Immature natural killer cell (primary cell): ENCODE measurements around the gene CXCR6. TPM values are rescaled to one million over a fixed set of nuclear protein-coding genes. Genes with fewer than 3 reads are reported as not detected.

Source experiments
- DNase-seq, 3 donors: peaks; one replicate each; pipeline ENCODE4 v3.0.0; 2022; ENCODE audit warnings: mixed read lengths in 1 of 3
- H3K27ac Mint-ChIP-seq, 6 donors: one replicate each; pipeline ENCODE4 v1.8.0; 2020; ENCODE audit warnings: mixed read lengths in 6 of 6, mild to moderate bottlenecking in 5 of 6, inconsistent platforms in 4 of 6, moderate library complexity in 3 of 6
- H3K27me3 Mint-ChIP-seq, 3 donors: one replicate each; pipeline ENCODE4 v1.8.0; 2020 to 2021; ENCODE audit warnings: low read depth in 3 of 3, mild to moderate bottlenecking in 3 of 3, mixed read lengths in 3 of 3, moderate library complexity in 3 of 3, inconsistent platforms in 1 of 3
- H3K36me3 Mint-ChIP-seq, 3 donors: one replicate each; pipeline ENCODE4 v1.8.0; 2020; ENCODE audit warnings: mixed read lengths in 3 of 3, inconsistent platforms in 2 of 3, mild to moderate bottlenecking in 2 of 3
- H3K4me1 Mint-ChIP-seq, 2 donors: one replicate each; pipeline ENCODE4 v1.8.0; 2020; ENCODE audit warnings: inconsistent platforms in 2 of 2, mild to moderate bottlenecking in 2 of 2, mixed read lengths in 2 of 2, moderate library complexity in 1 of 2
- H3K4me3 Mint-ChIP-seq, 5 donors: one replicate each; pipeline ENCODE4 v1.8.0; 2020; ENCODE audit warnings: mild to moderate bottlenecking in 5 of 5, mixed read lengths in 5 of 5, inconsistent platforms in 3 of 5, moderate library complexity in 3 of 5
- H3K9me3 Mint-ChIP-seq, 6 donors: one replicate each; pipeline ENCODE4 v1.8.0; 2020; ENCODE audit warnings: mild to moderate bottlenecking in 6 of 6, mixed read lengths in 6 of 6, inconsistent platforms in 4 of 6, moderate library complexity in 3 of 6
- polyA plus RNA-seq, 3 donors: library from polyadenylated mRNA; unstranded; fragments of 300-500 nt; fragmentation: Illumina TruSeq; gene quantifications; one replicate each; pipeline ENCODE4 v1.2.3, GENCODE V29; 2021

Gene CXCR6
- polyA plus RNA-seq, result 10 to 100 TPM in 1 of 3 donors, 1 to 10 TPM in 2; 2.7 to 14.7 (median 8.5) TPM

DNA sequence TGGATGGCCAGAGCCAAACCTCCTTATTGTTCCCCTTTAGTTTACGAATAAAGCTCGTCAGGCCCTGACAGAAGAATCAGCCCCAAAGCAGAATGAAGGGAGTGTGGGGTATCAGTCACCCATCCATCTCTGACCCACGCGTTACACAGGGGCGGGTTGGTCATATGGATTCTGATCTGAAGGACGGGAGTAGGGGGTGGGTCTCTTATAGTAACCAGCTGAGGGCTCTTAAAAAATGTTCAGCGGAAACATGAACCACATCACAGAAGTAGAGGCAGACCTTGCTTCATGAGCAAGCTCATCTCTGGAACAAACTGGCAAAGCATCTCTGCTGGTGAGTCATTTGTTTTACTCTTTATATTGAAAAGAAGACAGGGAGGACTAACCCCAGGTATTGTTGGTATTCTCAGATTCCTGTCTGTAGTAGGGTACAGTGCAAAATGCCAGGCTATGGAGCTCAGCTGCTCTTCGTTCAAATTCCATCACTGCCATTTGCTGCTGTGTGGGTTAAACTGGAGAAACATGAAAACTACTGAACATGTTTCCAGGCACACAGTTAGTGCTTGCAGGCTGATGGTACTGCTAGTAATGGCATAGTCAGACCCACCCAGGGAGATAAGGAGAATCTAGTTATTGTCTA is at the start of gene CXCR6:
Gene CXCR6, plus strand, starts transcription at position 258 of the 640 bp plus-strand sequence. CDS start 3,018 bp downstream, outside the sequence.
- DNase-seq, result no peak
- H3K4me3 Mint-ChIP-seq, result peak within 1 kb of the TSS; percentile 33 to 70 (median 58)
- H3K27me3 Mint-ChIP-seq, result peaks cover 0 to 3% (median 0%) of the 10 kb centered on the region in 3 donors
- no peaks in the 10 kb centered on the region for H3K9me3 Mint-ChIP-seq
- peaks cover 24 to 54% (median 28%) of the 10 kb centered on the region in 3 donors for H3K36me3 Mint-ChIP-seq
- H3K4me1 Mint-ChIP-seq, result peaks cover 46 to 87% of the 10 kb centered on the region in 2 donors
- peak within 1 kb of the TSS in 5 of 6 donors; percentile 38 to 87 (median 71) for H3K27ac Mint-ChIP-seq

DNA sequence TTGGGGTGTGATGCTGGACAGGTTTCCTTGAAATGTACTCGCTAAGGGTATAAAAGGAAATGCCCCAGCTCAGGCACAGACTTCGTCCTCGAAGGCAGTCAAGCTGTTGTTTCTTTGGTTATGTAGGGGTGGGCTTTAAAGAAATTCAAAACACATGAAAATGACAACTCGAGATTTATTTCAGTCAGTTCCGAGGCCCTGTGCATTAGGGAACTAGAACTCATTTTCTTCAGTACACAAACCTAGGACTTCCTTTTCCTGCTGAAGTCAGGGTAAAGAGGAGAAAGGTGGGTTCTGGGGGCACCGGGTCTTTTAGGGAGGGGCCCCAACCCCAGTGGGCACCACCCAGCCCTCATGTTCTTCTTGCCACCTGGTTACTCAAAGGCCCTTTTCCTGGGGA is 49.2 kb upstream of the CXCR6 start:
- no peaks in the 10 kb centered on the region for H3K9me3 Mint-ChIP-seq
- peaks cover 20 to 46% of the 10 kb centered on the region in 2 donors for H3K4me1 Mint-ChIP-seq
- H3K36me3 Mint-ChIP-seq, result peaks cover 0 to 8% (median 5%) of the 10 kb centered on the region in 3 donors
- peak overlapping the region in 1 of 5 donors; percentile 24 for H3K4me3 Mint-ChIP-seq
- H3K27me3 Mint-ChIP-seq, result peaks cover 1 to 7% (median 2%) of the 10 kb centered on the region in 3 donors
- no peak for DNase-seq
- peak overlapping the region in 5 of 6 donors; percentile 5 to 90 (median 43) for H3K27ac Mint-ChIP-seq

GRCh38 chr3:45895686-45896468 is 47.4 kb upstream of the CXCR6 start:
- H3K27me3 Mint-ChIP-seq, result peaks cover 1 to 7% (median 2%) of the 10 kb centered on the region in 3 donors
- no peak overlapping the region for H3K27ac Mint-ChIP-seq
- H3K9me3 Mint-ChIP-seq, result no peaks in the 10 kb centered on the region
- peaks cover 18 to 42% of the 10 kb centered on the region in 2 donors for H3K4me1 Mint-ChIP-seq
- no peak for DNase-seq
- no peak overlapping the region for H3K4me3 Mint-ChIP-seq
- H3K36me3 Mint-ChIP-seq, result peaks cover 1 to 8% (median 5%) of the 10 kb centered on the region in 3 donors

DNA sequence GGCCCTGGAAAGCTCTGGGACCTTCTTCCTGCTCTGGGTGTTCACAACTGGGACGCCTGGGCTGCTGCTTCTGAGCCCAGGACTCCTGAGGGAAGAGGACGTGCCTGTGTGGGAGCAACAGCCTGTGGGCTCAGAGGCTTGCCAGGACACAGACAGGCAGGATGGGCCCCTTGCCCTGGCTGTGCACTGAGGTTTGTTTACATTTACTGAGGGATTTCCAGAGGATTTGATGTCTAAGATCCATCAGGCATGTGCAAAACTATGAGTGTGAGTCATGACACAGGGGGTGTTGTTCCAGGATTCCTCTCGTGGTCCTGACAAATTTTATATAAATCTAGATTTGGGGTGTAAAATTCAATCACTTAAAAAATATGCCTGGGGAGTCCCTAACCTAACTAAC is 46.3 kb upstream of the CXCR6 start:
- peaks cover 8 to 14% (median 10%) of the 10 kb centered on the region in 3 donors for H3K36me3 Mint-ChIP-seq
- no peaks in the 10 kb centered on the region for H3K9me3 Mint-ChIP-seq
- H3K27ac Mint-ChIP-seq, result no peak overlapping the region
- DNase-seq, result no peak
- peaks cover 1 to 7% (median 5%) of the 10 kb centered on the region in 3 donors for H3K27me3 Mint-ChIP-seq
- peaks cover 18 to 47% of the 10 kb centered on the region in 2 donors for H3K4me1 Mint-ChIP-seq
- H3K4me3 Mint-ChIP-seq, result no peak overlapping the region

- Mint-ChIP-seq H3K36me3 (peaks cover 30 to 41% (median 35%) of the 10 kb centered on the region in 3 donors), H3K9me3 (no peaks in the 10 kb centered on the region), H3K27ac (peak overlapping the region in 2 of 6 donors; percentile 12 to 52), H3K4me3 (peak overlapping the region in 1 of 5 donors; percentile 29), H3K27me3 (peaks cover 0 to 7% (median 2%) of the 10 kb centered on the region in 3 donors), H3K4me1 (peaks cover 33 to 56% of the 10 kb centered on the region in 2 donors)
- DNase-seq, result no peak
These were observed 38.3 kb upstream of the CXCR6 start for GRCh38 chr3:45904931-45905330.

DNA sequence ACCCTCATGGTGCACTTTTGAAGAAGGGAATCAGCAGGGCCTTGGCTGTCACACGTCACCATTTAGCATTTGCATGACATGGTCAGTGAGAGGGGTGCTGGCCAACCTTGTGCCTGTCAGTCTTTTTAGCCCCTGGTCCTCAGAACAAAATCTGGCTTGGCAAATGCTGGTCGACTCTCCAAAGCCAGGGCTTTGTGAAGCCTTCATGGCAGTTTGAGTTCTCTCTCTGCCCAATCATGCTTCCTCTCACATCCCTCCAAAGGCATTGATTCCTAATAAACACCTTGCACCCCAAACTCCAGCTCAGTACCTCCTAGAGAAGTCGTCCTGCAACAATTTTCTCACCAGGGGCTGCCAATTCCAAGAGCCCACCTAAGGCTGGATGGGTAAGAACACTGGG is 37.5 kb upstream of the CXCR6 start:
- Mint-ChIP-seq H3K36me3 (peaks cover 35 to 46% (median 41%) of the 10 kb centered on the region in 3 donors), H3K27ac (no peak overlapping the region), H3K27me3 (peaks cover 0 to 9% (median 6%) of the 10 kb centered on the region in 3 donors), H3K4me3 (no peak overlapping the region), H3K4me1 (peaks cover 40 to 63% of the 10 kb centered on the region in 2 donors), H3K9me3 (no peaks in the 10 kb centered on the region)
- no peak for DNase-seq

- DNase-seq, result no peak
- no peaks in the 10 kb centered on the region for H3K9me3 Mint-ChIP-seq
- H3K27ac Mint-ChIP-seq, result peak overlapping the region in 3 of 6 donors; percentile 31 to 94 (median 85)
- H3K4me3 Mint-ChIP-seq, result peak overlapping the region in 2 of 5 donors; percentile 84 to 89
- peaks cover 32 to 43% (median 38%) of the 10 kb centered on the region in 3 donors for H3K36me3 Mint-ChIP-seq
- H3K4me1 Mint-ChIP-seq, result peaks cover 51 to 65% of the 10 kb centered on the region in 2 donors
- peaks cover 0 to 9% (median 7%) of the 10 kb centered on the region in 3 donors for H3K27me3 Mint-ChIP-seq
These were observed 36.4 kb upstream of the CXCR6 start for GRCh38 chr3:45906681-45907407.

- peak overlapping the region; percentile 31 to 89 (median 67) for H3K4me3 Mint-ChIP-seq
- H3K27me3 Mint-ChIP-seq, result peaks cover 0 to 9% (median 7%) of the 10 kb centered on the region in 3 donors
- H3K27ac Mint-ChIP-seq, result peak overlapping the region in 5 of 6 donors; percentile 46 to 94 (median 75)
- H3K4me1 Mint-ChIP-seq, result peaks cover 60 to 75% of the 10 kb centered on the region in 2 donors
- peaks cover 33 to 42% (median 37%) of the 10 kb centered on the region in 3 donors for H3K36me3 Mint-ChIP-seq
- peak; percentile 38 to 44 (median 40) for DNase-seq
- no peaks in the 10 kb centered on the region for H3K9me3 Mint-ChIP-seq
These were observed 35.2 kb upstream of the CXCR6 start for GRCh38 chr3:45907769-45908705.

DNA sequence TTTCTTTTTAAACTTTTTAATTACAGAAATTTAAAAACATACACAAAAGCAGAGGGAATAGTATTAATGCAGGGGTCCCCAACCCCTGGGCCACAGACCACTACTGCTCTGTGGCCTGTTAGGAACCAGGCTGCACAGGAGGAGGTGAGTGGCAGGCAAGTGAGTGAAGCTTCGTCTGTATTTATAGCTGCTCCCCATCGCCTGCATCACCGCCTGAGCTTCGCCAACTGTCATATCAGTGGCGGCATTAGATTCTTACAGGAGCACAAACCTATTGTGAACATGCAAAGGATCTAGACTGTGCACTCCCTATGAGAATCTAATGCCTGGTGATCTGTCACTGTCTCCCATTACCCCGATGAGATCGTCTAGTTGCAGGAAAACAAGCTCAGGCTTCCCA is 34.5 kb upstream of the CXCR6 start:
- no peak for DNase-seq
- Mint-ChIP-seq H3K4me3 (peak overlapping the region in 4 of 5 donors; percentile 44 to 89 (median 76)), H3K36me3 (peaks cover 33 to 42% (median 37%) of the 10 kb centered on the region in 3 donors), H3K4me1 (peaks cover 67 to 82% of the 10 kb centered on the region in 2 donors), H3K27ac (peak overlapping the region in 5 of 6 donors; percentile 36 to 94 (median 75)), H3K27me3 (peaks cover 0 to 9% (median 7%) of the 10 kb centered on the region in 3 donors), H3K9me3 (no peaks in the 10 kb centered on the region)

DNA sequence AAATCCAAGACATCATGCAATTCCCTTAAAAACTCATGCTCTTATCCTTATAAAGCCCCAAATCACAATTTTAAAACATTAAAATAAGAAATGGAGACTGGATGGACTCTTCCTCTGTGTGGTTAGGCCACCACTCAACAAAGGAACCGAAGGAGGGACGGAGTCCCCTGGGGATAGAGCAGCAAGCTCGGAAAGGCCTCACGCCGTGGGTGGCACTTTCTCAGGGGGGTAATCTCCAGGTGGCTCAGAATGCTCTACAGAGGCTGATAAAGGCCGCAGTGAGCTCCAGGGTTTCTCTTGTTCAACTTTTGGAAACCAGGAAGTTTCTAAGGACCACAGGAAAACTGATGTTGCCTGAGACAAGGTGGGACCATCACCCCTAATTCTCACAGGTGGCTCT is 33.7 kb upstream of the CXCR6 start:
- H3K9me3 Mint-ChIP-seq, result no peaks in the 10 kb centered on the region
- peak overlapping the region in 4 of 6 donors; percentile 38 to 94 (median 80) for H3K27ac Mint-ChIP-seq
- peak overlapping the region in 2 of 5 donors; percentile 68 to 73 for H3K4me3 Mint-ChIP-seq

DNA sequence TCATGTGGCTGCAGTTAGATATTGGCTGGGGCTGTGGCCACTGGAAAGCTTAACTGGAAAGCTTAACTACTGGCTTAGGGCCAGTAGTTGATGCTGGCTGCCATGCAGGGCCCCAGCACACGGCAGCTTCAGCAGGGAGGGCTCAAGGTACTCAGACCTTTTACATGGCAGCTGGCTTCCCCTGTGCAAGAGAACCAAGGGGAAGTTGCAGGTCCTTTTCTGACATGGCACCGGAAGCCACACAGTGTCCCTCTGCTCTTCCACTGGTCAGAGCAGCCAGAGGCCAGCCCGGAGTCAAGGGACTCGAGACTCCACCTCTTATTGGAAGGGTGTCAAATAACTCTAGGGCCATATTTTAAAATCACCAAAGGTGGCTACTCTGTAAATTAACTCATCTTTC is 32.4 kb upstream of the CXCR6 start:
- H3K4me3 Mint-ChIP-seq, result peak overlapping the region in 3 of 5 donors; percentile 50 to 73 (median 72)
- H3K9me3 Mint-ChIP-seq, result no peaks in the 10 kb centered on the region
- peak overlapping the region; percentile 28 to 94 (median 64) for H3K27ac Mint-ChIP-seq
- DNase-seq, result no peak
- peaks cover 24 to 34% (median 32%) of the 10 kb centered on the region in 3 donors for H3K36me3 Mint-ChIP-seq
- peaks cover 2 to 16% (median 15%) of the 10 kb centered on the region in 3 donors for H3K27me3 Mint-ChIP-seq
- peaks cover 85 to 93% of the 10 kb centered on the region in 2 donors for H3K4me1 Mint-ChIP-seq

More for the DNA sequence above, 33.7 kb upstream of the CXCR6 start:
- no peak for DNase-seq
- peaks cover 33 to 42% (median 37%) of the 10 kb centered on the region in 3 donors for H3K36me3 Mint-ChIP-seq
- peaks cover 0 to 9% (median 7%) of the 10 kb centered on the region in 3 donors for H3K27me3 Mint-ChIP-seq
- H3K4me1 Mint-ChIP-seq, result peaks cover 75 to 89% of the 10 kb centered on the region in 2 donors
